Midbrain (tissue), 1 donor: ENCODE data around the gene OLFM3.

Experiments
- DNase-seq: peaks from one replicate; lab custom pipeline; 2025; lab: John Stamatoyannopoulos, UW

The OLFM3 gene

DNA sequence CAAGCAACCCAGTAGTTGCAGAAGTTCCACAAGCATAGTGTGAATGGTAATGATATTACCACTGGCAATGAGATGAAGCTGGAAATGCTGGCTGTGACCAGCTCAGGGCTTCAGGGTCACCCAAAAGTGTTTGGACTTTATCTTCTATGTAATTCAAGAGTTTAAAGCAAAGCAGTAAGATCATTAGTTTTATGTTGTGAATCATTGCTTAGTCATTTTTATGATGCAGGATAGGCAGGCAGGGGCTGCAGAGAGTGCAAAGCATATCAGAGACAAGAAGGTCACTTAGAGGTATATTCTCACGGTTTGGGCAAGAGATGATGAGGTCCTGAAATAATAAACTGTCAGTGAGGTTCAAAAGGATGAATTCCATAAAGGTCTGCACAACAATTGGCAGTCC, 147.4 kb downstream of the OLFM3 start:
- no peak for DNase-seq

GRCh38 chr1:101847626-101848025, 149.1 kb downstream of the OLFM3 start:
- DNase-seq: no peak

DNA sequence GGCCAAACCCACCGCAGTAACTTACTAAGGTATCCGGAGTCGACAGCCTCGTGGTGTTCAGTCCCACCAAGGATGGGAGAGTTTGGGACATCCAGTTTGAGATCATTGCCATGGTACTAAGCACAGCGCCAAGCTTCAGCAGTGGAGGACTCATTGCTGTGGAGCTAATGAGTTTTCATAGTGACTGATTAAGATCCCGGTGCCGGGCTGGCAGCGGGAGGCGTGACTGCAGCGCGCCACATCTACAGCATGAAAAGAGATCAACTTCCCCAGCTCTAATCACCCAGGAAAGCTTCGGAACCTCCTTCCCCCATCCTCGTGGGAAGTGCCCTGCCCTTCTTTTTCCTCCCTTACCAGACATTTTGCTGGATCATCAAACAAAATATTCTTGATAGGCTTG, 149.9 kb downstream of the OLFM3 start:
- DNase-seq: no peak

- DNase-seq: no peak
Measured at GRCh38 chr1:101843160-101843559, 153.6 kb downstream of the OLFM3 start.

DNA sequence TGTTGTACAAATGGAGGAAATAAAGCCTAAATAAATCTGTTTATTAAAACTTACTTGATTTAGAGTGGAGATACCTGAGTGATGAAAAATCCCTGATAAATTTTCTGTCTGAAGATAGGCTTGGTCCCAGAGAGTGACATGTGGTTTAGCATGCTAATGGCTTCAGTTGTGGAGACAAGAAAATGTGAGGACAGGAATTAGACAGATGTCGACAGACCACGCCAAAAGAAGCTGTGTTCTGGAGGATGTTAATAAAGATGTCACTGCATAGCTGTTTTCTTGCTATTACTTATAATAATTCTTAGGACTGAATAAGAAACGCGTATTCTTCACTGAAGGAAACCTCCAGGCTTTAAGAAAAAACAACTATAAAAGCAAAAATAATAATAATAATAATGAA, 154.9 kb downstream of the OLFM3 start:
- DNase-seq: no peak

- DNase-seq: no peak
Measured at GRCh38 chr1:101835988-101836387, 160.7 kb downstream of the OLFM3 start.

DNA sequence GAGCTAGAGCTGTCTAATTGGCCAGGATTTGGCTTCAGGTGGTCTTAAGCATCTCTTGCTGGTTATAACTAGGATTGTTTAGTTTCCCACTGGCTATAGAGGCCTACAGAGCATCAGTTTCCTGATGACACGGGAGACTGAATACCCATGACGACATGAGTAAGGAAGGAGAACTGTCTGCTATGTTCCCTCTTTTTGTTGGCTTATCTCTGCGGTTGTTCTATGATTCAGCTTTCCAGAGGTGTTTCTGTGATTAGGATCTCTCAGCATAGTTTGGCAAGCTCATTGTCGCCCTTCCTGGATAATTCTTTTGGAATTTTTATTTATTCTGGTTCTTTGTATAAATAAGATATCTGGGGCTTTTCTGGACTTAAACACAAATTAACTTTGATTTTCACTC, 163.4 kb downstream of the OLFM3 start:
- no peak for DNase-seq

- DNase-seq: no peak
Measured at GRCh38 chr1:101826416-101826815, 170.3 kb downstream of the OLFM3 start.

DNA sequence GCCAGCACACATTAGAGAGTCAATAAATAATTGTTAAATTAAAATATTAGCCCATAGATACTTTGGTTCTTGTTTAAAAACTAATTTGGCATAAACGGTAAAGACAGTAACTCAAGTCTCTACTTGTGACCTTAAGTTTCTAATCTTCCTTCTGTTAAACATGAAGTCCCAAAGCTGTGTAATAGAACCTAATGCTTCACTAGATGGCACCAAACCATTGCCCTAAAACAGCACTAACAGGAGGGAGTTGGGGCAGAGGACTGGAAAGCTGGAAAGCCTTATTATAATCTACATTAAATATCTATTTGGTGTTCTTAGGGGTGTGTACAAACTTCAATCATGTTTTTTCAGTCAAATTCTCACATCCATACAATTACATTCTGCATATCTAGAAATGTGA, 176.7 kb downstream of the OLFM3 start:
- peak; percentile 11 for DNase-seq

- no peak for DNase-seq
Measured at GRCh38 chr1:101816262-101816661, 180.5 kb downstream of the OLFM3 start.

DNA sequence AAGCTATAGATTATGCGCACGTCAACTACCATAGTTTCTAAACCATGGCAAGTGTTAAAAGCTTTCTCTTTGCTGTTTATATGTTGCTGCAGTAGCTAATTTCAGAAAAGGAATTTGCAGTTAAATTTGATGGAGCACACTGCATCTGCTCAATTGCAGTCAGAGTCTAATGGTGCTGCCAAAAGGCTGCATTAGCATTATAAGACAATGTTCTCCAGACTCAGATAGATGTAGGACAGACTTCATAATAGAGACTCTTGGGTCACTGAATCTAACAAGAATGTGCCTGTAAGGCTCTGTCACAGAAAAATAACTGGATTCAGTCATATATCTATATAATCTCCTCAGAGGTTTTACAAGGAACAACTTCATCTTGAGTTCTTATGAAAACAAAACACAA, 198.3 kb downstream of the OLFM3 start:
- DNase-seq: no peak

DNA sequence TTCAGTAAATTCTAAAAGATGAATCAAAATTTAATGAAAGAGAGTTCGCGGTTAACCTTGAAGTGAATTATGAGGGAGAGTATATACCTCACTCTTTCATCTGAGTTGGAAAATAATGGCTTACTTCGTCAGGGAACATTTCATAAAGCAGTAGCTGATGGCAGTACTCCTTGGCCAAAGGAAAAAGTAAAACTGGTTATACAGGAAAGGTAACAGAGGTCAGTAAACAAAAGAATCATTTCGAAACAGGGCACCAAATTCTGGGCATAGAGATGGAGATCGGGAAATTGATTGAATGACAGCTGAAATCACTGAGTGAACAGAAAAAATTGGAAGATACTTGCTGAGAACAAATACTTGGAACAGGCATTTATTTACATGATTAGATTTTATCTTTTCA, 199.0 kb downstream of the OLFM3 start:
- no peak for DNase-seq

DNA sequence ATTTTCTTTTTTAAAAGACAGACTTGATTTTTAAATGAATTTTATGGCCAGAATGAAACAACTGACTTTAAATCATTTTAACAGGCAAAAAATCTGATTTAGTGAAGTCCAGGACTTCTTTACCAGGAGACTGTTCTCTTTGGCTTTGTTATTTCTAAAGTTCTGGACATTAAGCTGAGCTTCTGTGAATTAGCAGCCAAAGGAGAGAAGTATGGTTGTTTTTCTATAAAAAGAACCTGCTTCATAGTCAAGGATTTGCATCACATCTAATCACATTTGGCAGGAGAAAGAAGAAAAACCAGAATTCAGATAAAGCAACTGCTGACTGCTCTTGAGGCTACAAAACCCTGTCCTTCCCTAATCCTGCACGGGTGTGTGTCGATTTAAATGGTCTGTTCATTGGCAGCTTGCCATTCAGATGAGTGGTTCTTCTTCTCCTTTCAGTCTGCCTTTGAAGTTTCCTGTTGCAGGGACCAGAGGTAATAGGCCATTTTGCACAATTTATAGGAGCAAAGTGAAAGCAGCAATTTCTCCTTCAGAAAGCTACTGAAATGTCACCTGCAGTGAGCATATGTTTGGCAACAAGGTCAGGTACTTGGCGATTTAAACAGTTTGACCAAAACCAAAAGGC, 215.4 kb downstream of the OLFM3 start:
- DNase-seq: peak; percentile 14

GRCh38 chr1:101769520-101769919, 227.2 kb downstream of the OLFM3 start:
- no peak for DNase-seq

DNA sequence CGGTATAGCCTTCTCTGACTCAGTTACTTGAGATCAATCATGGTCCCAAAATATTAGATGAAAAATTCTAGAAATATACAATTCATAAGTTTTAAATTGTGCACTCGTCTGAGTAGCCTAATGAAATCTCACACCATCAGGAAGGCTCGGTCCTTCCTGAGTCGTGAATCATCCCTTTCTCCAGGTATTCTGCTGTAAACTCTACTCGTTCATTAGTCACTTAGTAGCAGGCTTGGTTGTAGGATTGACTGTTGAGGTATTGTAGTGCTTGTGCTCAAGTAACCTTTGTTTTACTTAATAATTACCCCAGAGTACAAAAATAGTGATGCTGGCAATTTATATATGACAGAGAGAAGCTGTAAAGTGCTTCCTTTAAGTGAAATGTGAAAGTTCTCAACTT, 238.7 kb downstream of the OLFM3 start:
- DNase-seq: no peak

DNA sequence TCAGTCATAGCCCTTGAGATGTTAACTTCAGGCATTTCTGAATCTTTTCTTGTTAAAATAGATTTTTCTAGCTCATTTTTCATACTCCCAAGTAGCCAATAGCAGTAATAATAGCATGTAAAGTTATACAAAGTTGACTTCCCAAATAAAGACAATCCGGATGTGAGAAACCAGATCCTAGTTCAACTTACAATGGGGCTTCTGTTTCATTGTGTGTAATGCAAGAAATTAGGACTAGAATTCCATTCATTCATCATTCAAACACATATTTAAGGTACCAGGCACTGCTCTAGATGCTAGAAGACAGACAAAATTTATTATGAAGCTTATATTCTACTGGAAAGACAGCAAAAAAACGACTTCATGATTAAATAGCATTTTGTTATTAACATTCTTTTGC, 240.3 kb downstream of the OLFM3 start:
- DNase-seq: no peak
